AG08396 (cell line): ENCODE data around the gene ARL6IP5.
A peak's percentile ranks its signal among the peaks of the same experiment; 100 is the strongest.

Experiments used
- DNase-seq: peaks from one replicate; pipeline ENCODE4 v3.0.0; 2012; ENCODE audit warnings: low spot score, mixed read lengths

ARL6IP5 gene

GRCh38 chr3:69116897-69117296, 32.2 kb downstream of the ARL6IP5 start:
- no peak for DNase-seq

- no peak for DNase-seq
These were observed 33.8 kb downstream of the ARL6IP5 start for GRCh38 chr3:69118555-69118954.

GRCh38 chr3:69119138-69119537, 34.4 kb downstream of the ARL6IP5 start:
- DNase-seq = no peak

- DNase-seq = no peak
These were observed 34.9 kb downstream of the ARL6IP5 start for GRCh38 chr3:69119681-69120080.

GRCh38 chr3:69120879-69121464, 36.2 kb downstream of the ARL6IP5 start:
- peak; percentile 37 for DNase-seq

GRCh38 chr3:69121513-69121912, 36.8 kb downstream of the ARL6IP5 start:
- no peak for DNase-seq

- no peak for DNase-seq
These were observed 37.2 kb downstream of the ARL6IP5 start for GRCh38 chr3:69121950-69122349.

GRCh38 chr3:69122403-69122802, 37.7 kb downstream of the ARL6IP5 start, which contains the start of gene LMOD3:
LMOD3 (minus strand) TSS chr3:69122595; CDS start chr3:69122386, 209 bp downstream.
- no peak for DNase-seq

- DNase-seq = no peak
These were observed 41.5 kb downstream of the ARL6IP5 start for GRCh38 chr3:69126216-69126615.

- DNase-seq = no peak
These were observed 42.3 kb downstream of the ARL6IP5 start for GRCh38 chr3:69126999-69127398.

- DNase-seq = no peak
These were observed 43.8 kb downstream of the ARL6IP5 start for GRCh38 chr3:69128509-69128908.

- DNase-seq = peak; percentile 18
These were observed 44.8 kb downstream of the ARL6IP5 start for GRCh38 chr3:69129531-69129930.

GRCh38 chr3:69130689-69131088, 46.0 kb downstream of the ARL6IP5 start:
- DNase-seq = no peak

GRCh38 chr3:69137005-69137404, 52.3 kb downstream of the ARL6IP5 start:
- no peak for DNase-seq

- DNase-seq = no peak
These were observed 52.7 kb downstream of the ARL6IP5 start for GRCh38 chr3:69137412-69137811.

- no peak for DNase-seq
These were observed 56.6 kb downstream of the ARL6IP5 start for GRCh38 chr3:69141313-69141712.

- DNase-seq = no peak
These were observed 57.4 kb downstream of the ARL6IP5 start for GRCh38 chr3:69142090-69142489.

GRCh38 chr3:69142797-69143454, 58.2 kb downstream of the ARL6IP5 start:
- DNase-seq = no peak

- no peak for DNase-seq
These were observed 58.9 kb downstream of the ARL6IP5 start for GRCh38 chr3:69143612-69144011.

GRCh38 chr3:69144631-69145245, 60.0 kb downstream of the ARL6IP5 start:
- no peak for DNase-seq

- no peak for DNase-seq
These were observed 61.0 kb downstream of the ARL6IP5 start for GRCh38 chr3:69145688-69146087.

- no peak for DNase-seq
These were observed 64.8 kb downstream of the ARL6IP5 start for GRCh38 chr3:69149586-69149985.
